H1 (cell line): ENCODE data around the gene IQCN. TPM values are rescaled to one million over a fixed set of nuclear protein-coding genes. Genes with fewer than 3 reads are reported as not detected.

Source experiments
- CTCF ChIA-PET: fragments of 300-600 bp; sonication (Branson Sonifier 250); formaldehyde crosslinking; loops from one replicate; lab custom pipeline; 2021; ENCODE audit not compliant: partially characterized antibody; lab: Charles Lee
- POLR2A ChIA-PET: fragments of 300-600 bp; sonication (Branson Sonifier 250); formaldehyde crosslinking; loops from one replicate; lab custom pipeline; 2021; ENCODE audit warnings: inconsistent platforms; ENCODE audit not compliant: partially characterized antibody; lab: Charles Lee
- DNase-seq, 2 experiments: peaks; one replicate each; pipeline versions ENCODE4 v3.0.0 to v3.0.0-alpha.2; 2010 to 2022; ENCODE audit warnings: low spot score in 2 of 2, low read depth in 1 of 2, mixed read lengths in 1 of 2
- FAIRE-seq: peaks from 2 replicates; lab custom pipeline; 2011; peaks lifted over from hg19 to GRCh38; lab: Jason Lieb, UNC
- H2AFZ ChIP-seq: 2 replicates; pipeline ENCODE4 v1.8.1; 2012; ENCODE audit warnings: low read length, inconsistent platforms
- H2AK5ac ChIP-seq: 2 replicates; pipeline ENCODE4 v1.6.1; 2013; ENCODE audit warnings: low read depth, low read length
- H2BK120ac ChIP-seq: replicated peaks from 2 replicates; pipeline ENCODE3; 2013; ENCODE audit warnings: low read depth, low read length, inconsistent platforms
- H2BK12ac ChIP-seq: 2 replicates; pipeline ENCODE4 v1.6.1; 2013; ENCODE audit warnings: low read depth, low read length
- H2BK15ac ChIP-seq: 2 replicates; pipeline ENCODE4 v1.6.1; 2013; ENCODE audit warnings: low read length
- H2BK20ac ChIP-seq: 2 replicates; pipeline ENCODE4 v1.6.1; 2013; ENCODE audit warnings: low read length
- H2BK5ac ChIP-seq: 2 replicates; pipeline ENCODE4 v1.6.1; 2013; ENCODE audit warnings: low read depth, low read length
- H3K14ac ChIP-seq: 2 replicates; pipeline ENCODE4 v1.6.1; 2013; ENCODE audit warnings: inconsistent platforms; ENCODE audit not compliant: insufficient read length
- H3K18ac ChIP-seq: 2 replicates; pipeline ENCODE4 v1.6.1; 2013; ENCODE audit warnings: low read length; ENCODE audit errors: extremely low read depth
- H3K23ac ChIP-seq: 2 replicates; pipeline ENCODE4 v1.6.1; 2013; ENCODE audit warnings: inconsistent platforms; ENCODE audit not compliant: insufficient read length
- H3K23me2 ChIP-seq: 2 replicates; pipeline ENCODE4 v1.6.1; 2013; ENCODE audit warnings: low read depth, low read length
- H3K27ac ChIP-seq: 2 replicates; pipeline ENCODE4 v1.6.1; 2011; ENCODE audit warnings: low read depth, low read length, inconsistent platforms
- H3K27me3 ChIP-seq, 4 experiments: replicated peaks in 1 of 4; 1 replicate in 1 of 4; 2 replicates in 3 of 4; pipeline versions ENCODE4 v1.6.1 to v1.8.1; 2011 to 2013; ENCODE audit warnings: low read length in 3 of 4, mild to moderate bottlenecking in 3 of 4, inconsistent platforms in 2 of 4, mixed read lengths in 2 of 4, moderate library complexity in 1 of 4; ENCODE audit not compliant: control insufficient read depth in 3 of 4, insufficient read depth in 3 of 4; ENCODE audit errors: extremely low read depth in 1 of 4
- H3K36me3 ChIP-seq, 4 experiments: 2 replicates each; pipeline versions ENCODE4 v1.6.1 to v1.8.1; 2011 to 2013; ENCODE audit warnings: mild to moderate bottlenecking in 4 of 4, low read length in 3 of 4, moderate library complexity in 2 of 4, control low read depth in 1 of 4, inconsistent platforms in 1 of 4; ENCODE audit not compliant: insufficient read depth in 4 of 4, control insufficient read depth in 2 of 4
- H3K4ac ChIP-seq: replicated peaks from 2 replicates; pipeline ENCODE3; 2013; ENCODE audit warnings: low read length, low read depth, mixed read lengths, inconsistent platforms; ENCODE audit not compliant: insufficient read length
- H3K4me1 ChIP-seq, 4 experiments: replicated peaks in 1 of 4; 1 replicate in 1 of 4; 2 replicates in 3 of 4; pipeline versions ENCODE4 v1.6.1 to v1.8.1; 2011 to 2013; ENCODE audit warnings: low read length in 3 of 4, inconsistent platforms in 2 of 4, mixed read lengths in 1 of 4; ENCODE audit not compliant: insufficient read depth in 4 of 4, control insufficient read depth in 3 of 4
- H3K4me2 ChIP-seq, 2 experiments: 2 replicates each; pipeline versions ENCODE4 v1.6.1 to v1.8.1; 2011 to 2013; ENCODE audit warnings: low read depth in 2 of 2, low read length in 2 of 2, control low read depth in 1 of 2, inconsistent platforms in 1 of 2, mild to moderate bottlenecking in 1 of 2; ENCODE audit not compliant: insufficient read depth in 1 of 2
- H3K4me3 ChIP-seq, 4 experiments: fragments of 200-600, 300-600 bp in 1 of 4; sonication (generic), shearing (Covaris generic), sonication (Bioruptor Twin) in 1 of 4; 2 replicates each; pipeline versions ENCODE4 v1.5.1 to v1.8.1; 2011 to 2016; ENCODE audit warnings: low read length in 4 of 4, low read depth in 3 of 4, control low read depth in 2 of 4, inconsistent platforms in 2 of 4, mild to moderate bottlenecking in 2 of 4, mixed read lengths in 1 of 4, moderate library complexity in 1 of 4; ENCODE audit not compliant: insufficient read depth in 2 of 4; ENCODE audit errors: extremely low read depth in 1 of 4
- H3K56ac ChIP-seq: replicated peaks from 2 replicates; pipeline ENCODE3; 2013; ENCODE audit warnings: low read depth, mild to moderate bottlenecking, mixed read lengths, low read length, inconsistent platforms; ENCODE audit not compliant: insufficient read length
- H3K79me1 ChIP-seq: 2 replicates; pipeline ENCODE4 v1.6.1; 2013; ENCODE audit warnings: low read depth, low read length, control low read depth
- H3K79me2 ChIP-seq, 2 experiments: 2 replicates each; pipeline versions ENCODE4 v1.6.1 to v1.8.1; 2012 to 2013; ENCODE audit warnings: low read length in 2 of 2, mild to moderate bottlenecking in 2 of 2, inconsistent platforms in 1 of 2; ENCODE audit not compliant: insufficient read depth in 2 of 2, control insufficient read depth in 1 of 2
- H3K9ac ChIP-seq, 4 experiments: replicated peaks in 1 of 4; 1 replicate in 1 of 4; 2 replicates in 3 of 4; pipeline versions ENCODE4 v1.6.1 to v1.8.1; 2011 to 2013; ENCODE audit warnings: low read depth in 3 of 4, low read length in 3 of 4, control low read depth in 2 of 4, mild to moderate bottlenecking in 2 of 4, moderate library complexity in 2 of 4, inconsistent platforms in 1 of 4; ENCODE audit errors: extremely low read depth in 1 of 4
- H3K9me3 ChIP-seq, 2 experiments: 2 replicates each; pipeline versions ENCODE4 v1.6.1 to v1.8.1; 2012 to 2013; ENCODE audit warnings: mild to moderate bottlenecking in 2 of 2, moderate library complexity in 2 of 2, control low read depth in 1 of 2, inconsistent platforms in 1 of 2, low read depth in 1 of 2, low read length in 1 of 2, mixed read lengths in 1 of 2; ENCODE audit not compliant: insufficient read depth in 2 of 2
- H4K20me1 ChIP-seq, 2 experiments: replicated peaks in 1 of 2; 2 replicates each; pipeline versions ENCODE3 to v1.8.1; 2011 to 2013; ENCODE audit warnings: inconsistent platforms in 2 of 2, low read length in 2 of 2, mild to moderate bottlenecking in 1 of 2; ENCODE audit not compliant: insufficient read depth in 2 of 2, control insufficient read depth in 1 of 2
- H4K5ac ChIP-seq: 2 replicates; pipeline ENCODE4 v1.6.1; 2013; ENCODE audit warnings: low read length, low read depth, mixed read lengths, inconsistent platforms; ENCODE audit not compliant: insufficient read length
- H4K8ac ChIP-seq: 2 replicates; pipeline ENCODE4 v1.8.0; 2013; ENCODE audit warnings: mild to moderate bottlenecking, moderate library complexity, low read length, inconsistent platforms; ENCODE audit not compliant: insufficient read depth; ENCODE audit errors: extremely low read depth
- H4K91ac ChIP-seq: replicated peaks from 2 replicates; pipeline ENCODE3; 2013; ENCODE audit warnings: low read length, mixed read lengths, inconsistent platforms; ENCODE audit not compliant: insufficient read length
- BRCA1 ChIP-seq: IDR thresholded peaks from 2 replicates; pipeline ENCODE4 v1.6.1; 2012; ENCODE audit warnings: low read depth, low read length, improper control_type of control experiment
- HDAC6 ChIP-seq: IDR thresholded peaks from one replicate; pipeline ENCODE4 v1.7.1; 2012; ENCODE audit warnings: low read depth, mild to moderate bottlenecking, inconsistent platforms, low read length, moderate library complexity
- KDM1A ChIP-seq: fragments of 200-600, 300-600 bp; sonication (generic); IDR thresholded peaks from 2 replicates; pipeline ENCODE4 v1.7.1; 2016; ENCODE audit warnings: mild to moderate bottlenecking, low read length, borderline replicate concordance
- KDM4A ChIP-seq: IDR thresholded peaks from one replicate; pipeline ENCODE4 v1.7.1; 2012; ENCODE audit warnings: low read depth, mild to moderate bottlenecking, moderate library complexity, low read length, inconsistent platforms; ENCODE audit not compliant: severe bottlenecking
- NANOG ChIP-seq: IDR thresholded peaks from 2 replicates; pipeline ENCODE4 v1.6.1; 2011; ENCODE audit warnings: low read length, low read depth, mild to moderate bottlenecking, inconsistent platforms; ENCODE audit not compliant: insufficient read depth, poor library complexity, severe bottlenecking
- NRF1 ChIP-seq: IDR thresholded peaks from 2 replicates; pipeline ENCODE4 v1.6.1; 2011; ENCODE audit warnings: mild to moderate bottlenecking, low read depth, low read length, improper control_type of control experiment
- POLR2A ChIP-seq, 2 experiments: IDR thresholded peaks; 1 replicate in 1 of 2; 2 replicates in 1 of 2; pipeline ENCODE4 v1.6.1; 2011; ENCODE audit warnings: low read depth in 2 of 2, low read length in 2 of 2, mild to moderate bottlenecking in 2 of 2; ENCODE audit errors: control extremely low read depth in 1 of 2
- POLR2AphosphoS5 ChIP-seq: IDR thresholded peaks from 2 replicates; pipeline ENCODE4 v1.6.1; 2011; ENCODE audit warnings: low read depth, low read length
- SIRT6 ChIP-seq: IDR thresholded peaks from one replicate; pipeline ENCODE4 v1.7.1; 2012; ENCODE audit warnings: low read length, inconsistent platforms
- WGBS, 2 experiments: shearing (Covaris generic) in 1 of 2; methylation state at CpG; one replicate each; pipeline versions ENCODE4 v1.1.6 to v1.1.7; 2013 to 2015; ENCODE audit warnings: low lambda C conversion rate in 2 of 2, mixed read lengths in 2 of 2, inconsistent platforms in 1 of 2, low coverage in 1 of 2, missing lambda C conversion rate in 1 of 2; ENCODE audit not compliant: insufficient replicate concordance in 2 of 2, insufficient coverage in 1 of 2, insufficient read length in 1 of 2; ENCODE audit errors: extremely low coverage in 1 of 2, missing lambda C conversion rate in 1 of 2; 5-methylcytosine and 5-hydroxymethylcytosine counted together
- polyA plus RNA-seq, 7 experiments: library from polyadenylated mRNA; depleted of rRNA in 3 of 7; stranded (reverse) in 5 of 7; unstranded in 2 of 7; fragments of >200 nt in 5 of 7; fragments of 200-250 nt in 2 of 7; gene quantifications; 1 replicate in 5 of 7; 2 replicates in 1 of 7; 4 replicates in 1 of 7; pipeline versions ENCODE4 v1.2.1 to v1.2.3, GENCODE V29; 2011 to 2013; ENCODE audit warnings: missing spikeins in 2 of 7, mixed read lengths in 2 of 7
- total RNA-seq: library from RNA; stranded (reverse); fragmentation: NEBNext Ultra II Directional; extraction: Animal tissue kit (Norgen Biotek cat#: 25700); gene quantifications from 2 replicates; pipeline ENCODE4 v1.2.1, GENCODE V29; 2021
- TF ChIP-seq, protein P1 (sequence below): IDR thresholded peaks from 2 replicates; pipeline ENCODE4 v1.6.1; 2012; ENCODE audit warnings: inconsistent platforms

IQCN gene
- total and polyA plus RNA-seq, 2 of the 8 experiments (the other 6 are each of a cell fraction or from before 2014, with no cell fraction given): 0.36 to 1.0 TPM

DNA sequence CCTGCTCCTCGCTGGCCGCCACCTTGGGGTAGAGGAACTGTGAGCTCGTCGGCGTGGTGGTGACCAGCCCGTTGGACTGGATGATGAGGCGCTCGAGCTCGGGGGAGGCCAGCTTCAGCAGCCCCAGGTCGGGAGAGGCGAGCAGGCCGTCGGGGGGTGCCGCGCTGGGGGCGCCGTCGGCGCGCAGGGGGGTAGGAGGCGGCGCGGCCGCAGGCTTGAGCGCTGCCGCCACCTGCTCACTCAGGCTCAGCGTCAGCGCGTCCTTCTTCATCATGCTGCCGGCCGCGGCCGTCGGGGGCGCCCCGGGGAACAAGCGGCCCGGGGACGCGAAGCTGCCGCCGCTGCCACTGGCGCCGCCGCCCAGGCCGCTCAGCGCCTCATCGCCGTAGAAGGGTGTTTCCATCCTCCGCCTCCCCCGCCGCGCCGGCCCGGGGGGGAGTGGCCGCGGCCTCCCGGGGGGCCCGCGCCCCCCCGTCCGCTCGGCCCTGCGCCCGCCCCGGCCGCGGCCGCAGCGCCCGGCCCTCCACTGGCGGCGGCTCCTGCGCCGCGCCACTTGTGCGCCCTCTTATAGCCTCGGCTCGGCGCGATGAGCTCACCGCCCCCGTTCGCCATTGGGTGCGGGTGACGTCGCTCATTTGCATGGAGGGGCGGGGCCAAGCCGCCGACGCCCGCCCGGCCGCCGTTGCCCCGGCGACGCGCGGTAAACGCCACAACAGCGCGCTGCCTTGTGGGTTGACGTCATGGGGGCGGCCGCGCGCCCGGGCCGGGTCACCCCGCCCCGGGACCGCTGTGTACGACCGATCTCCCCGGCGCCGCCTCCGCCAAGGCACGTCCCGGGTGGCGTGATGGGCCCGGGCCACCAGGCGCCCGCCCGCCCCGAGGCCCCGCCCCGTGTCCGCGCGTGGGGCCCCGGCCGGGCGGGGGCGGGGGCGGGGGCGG is 7.1 kb upstream of the IQCN start, which contains the start of gene JUND:
Gene JUND, minus strand, starts transcription at position 541 of the 939 bp plus-strand sequence. Its CDS starts 138 bp downstream, at position 403.
- peak within 1 kb of the TSS; percentile 88 to 99 (median 92) for H3K4me3 ChIP-seq
- TF ChIP-seq KDM4A (no peak), POLR2A (IDR thresholded peaks at IDR 0.05; ENCODE audit: control extremely low read depth in 1 of 2, low read depth in 2 of 2, low read length in 2 of 2) (peak in 1 of 2 experiments; percentile 99; a peak in 2 of 3 replicates), KDM1A (no peak), SIRT6 (no peak), NRF1 (no peak), NANOG (no peak), BRCA1 (no peak), POLR2AphosphoS5 (peak; percentile 96), HDAC6 (no peak)
- TF ChIP-seq, protein P1, sequence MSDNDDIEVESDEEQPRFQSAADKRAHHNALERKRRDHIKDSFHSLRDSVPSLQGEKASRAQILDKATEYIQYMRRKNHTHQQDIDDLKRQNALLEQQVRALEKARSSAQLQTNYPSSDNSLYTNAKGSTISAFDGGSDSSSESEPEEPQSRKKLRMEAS: peak; percentile 50; the same call in 1 of the 2 replicates

More for the DNA sequence above, 7.1 kb upstream of the IQCN start, which contains the start of gene JUND:
- Histone ChIP-seq H4K5ac (peak within 1 kb of the TSS; percentile 71), H3K27ac (peak within 1 kb of the TSS; percentile 95), H3K79me2 (peaks cover 0 to 28% of the 10 kb centered on the region in 2 experiments; a peak in 3 of 4 replicates), H3K4me2 (peak within 1 kb of the TSS; percentile 76 to 81), H2BK5ac (peak within 1 kb of the TSS; percentile 99), H4K91ac (peak within 1 kb of the TSS; percentile 96), H3K23me2 (peaks cover 10% of the 10 kb centered on the region; the same call in 1 of the 2 replicates), H2BK12ac (peak within 1 kb of the TSS; percentile 99), H3K18ac (peak within 1 kb of the TSS; percentile 96), H2BK20ac (peak within 1 kb of the TSS; percentile 72; the same call in 1 of the 2 replicates), H3K27me3 (no peaks in the 10 kb centered on the region; a peak in 1 of 7 replicates), H2AFZ (no peak within 1 kb of the TSS), H2BK15ac (peak within 1 kb of the TSS; percentile 89; the same call in 1 of the 2 replicates), H3K36me3 (peaks cover 0 to 5% (median 3%) of the 10 kb centered on the region in 4 experiments; a peak in 3 of 8 replicates), H3K4ac (peak within 1 kb of the TSS; percentile 89), H3K9ac (peak within 1 kb of the TSS; percentile 95 to 99 (median 96)), H4K20me1 (peaks cover 9 to 16% of the 10 kb centered on the region in 2 experiments), H3K9me3 (no peaks in the 10 kb centered on the region), H3K79me1 (peaks cover 13% of the 10 kb centered on the region; the same call in 1 of the 2 replicates), H3K56ac (peak within 1 kb of the TSS; percentile 79), H3K23ac (no peak within 1 kb of the TSS), H2BK120ac (peak within 1 kb of the TSS; percentile 82), H4K8ac (peak within 1 kb of the TSS; percentile 99), H2AK5ac (peak within 1 kb of the TSS; percentile 99; the same call in 1 of the 2 replicates), H3K14ac (no peak within 1 kb of the TSS), H3K4me1 (peaks cover 4 to 14% (median 8%) of the 10 kb centered on the region in 4 experiments; a peak in 5 of 7 replicates)
- ChIA-PET CTCF (interaction anchor here (1.0 to 13.6 kb wide), 11 partner anchors 12 to 135 kb away, joined by 3 to 242 read pairs (median 51); partner anchors contain the start of gene LSM4), POLR2A (interaction anchor here (0.5 to 10.3 kb wide), 71 partner anchors 9 to 402 kb away, joined by 3 to 237 read pairs (median 6); partner anchors contain the start of genes ELL, GDF15, IQCN and LRRC25)
- no peak for FAIRE-seq
- WGBS, 2 experiments: 3% methylated on average over 28 of the region's 138 CpGs; no CpG with 5 or more reads in 1 of the 2 experiments
- DNase-seq: peak; percentile 90 to 97
